22Rv1 (cell line): ENCODE results near the gene CLDN14.

ENCODE experiments used
- CTCF ChIP-seq: fragments of 450-650 bp; IDR thresholded peaks from 2 replicates; pipeline ENCODE4 v1.5.1; 2017; ENCODE audit warnings: mild to moderate bottlenecking
- ZFX ChIP-seq: fragments of 450-650 bp; IDR thresholded peaks from 2 replicates; pipeline ENCODE4 v1.6.1; 2017; ENCODE audit warnings: antibody characterized with exemption, borderline replicate concordance

GRCh38 chr21:36512971-36513370, 33.0 kb upstream of the CLDN14 start:
- TF ChIP-seq CTCF (no peak), ZFX (no peak)
